Erythroblast (primary cell): Measurements from ENCODE around the gene NRAS.

Source experiments
- GATA1 ChIP-seq: IDR thresholded peaks from 2 replicates; pipeline ENCODE4 v1.6.1; 2011; ENCODE audit warnings: low read depth, mild to moderate bottlenecking, control low read depth, low read length, moderate library complexity
- POLR2A ChIP-seq: IDR thresholded peaks from 2 replicates; pipeline ENCODE4 v1.6.1; 2011; ENCODE audit warnings: mild to moderate bottlenecking, low read length

DNA sequence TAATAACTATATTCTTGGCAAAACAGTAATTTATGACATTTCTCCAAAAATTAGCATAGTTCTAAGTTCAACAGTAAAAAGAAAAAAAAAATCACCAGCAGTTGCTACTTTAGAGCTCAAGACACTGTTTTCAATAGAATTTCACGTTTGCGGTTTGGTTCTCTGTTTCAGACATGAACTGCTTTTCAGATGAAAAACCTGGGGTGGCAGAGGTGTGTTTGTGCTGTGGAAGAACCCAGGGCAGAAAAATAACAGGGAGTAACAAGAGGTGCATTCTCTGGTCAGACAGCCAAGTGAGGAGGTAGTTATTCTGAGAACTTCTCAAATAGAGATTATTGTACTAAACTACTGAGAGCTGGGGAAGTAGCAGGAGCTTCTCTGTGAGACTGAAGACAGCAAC lies 9.0 kb downstream of the NRAS start:
- TF ChIP-seq POLR2A = no peak
- TF ChIP-seq GATA1 = no peak
